Left renal cortex interstitium (tissue), 4 donors: ENCODE measurements around the gene DIMT1. TPM values are rescaled to one million over a fixed set of nuclear protein-coding genes. Genes with fewer than 3 reads are reported as not detected.

Experiments used
- DNase-seq, 4 donors: peaks; one replicate each; pipeline ENCODE4 v3.0.0-alpha.2; 2013; ENCODE audit warnings: low read depth in 4 of 4, low spot score in 2 of 4, missing footprints in 1 of 4
- polyA plus RNA-seq, 4 donors: library from polyadenylated mRNA; unstranded; fragments of 120-200 nt; gene quantifications; one replicate each; pipeline ENCODE4 v1.2.1, GENCODE V29; 2013; ENCODE audit not compliant: insufficient read length in 4 of 4

The DIMT1 gene
- polyA plus RNA-seq, 4 donors = 32.8 to 40.4 (median 35.4) TPM

- DNase-seq = no peak
Measured at GRCh38 chr5:62372600-62372999, 31.1 kb downstream of the DIMT1 start.

- no peak for DNase-seq
Measured at GRCh38 chr5:62371409-62371808, 32.3 kb downstream of the DIMT1 start.

GRCh38 chr5:62369039-62369438 lies 34.7 kb downstream of the DIMT1 start:
- DNase-seq = no peak

GRCh38 chr5:62362701-62363100 lies 41.0 kb downstream of the DIMT1 start:
- DNase-seq = no peak

- peak in 2 of 4 donors; percentile 8 to 29 for DNase-seq
Measured at GRCh38 chr5:62354028-62354874, 49.5 kb downstream of the DIMT1 start.

GRCh38 chr5:62348723-62349481 lies 54.8 kb downstream of the DIMT1 start:
- no peak for DNase-seq

- DNase-seq = no peak
Measured at GRCh38 chr5:62347928-62348327, 55.8 kb downstream of the DIMT1 start.

GRCh38 chr5:62346748-62347147 lies 57.0 kb downstream of the DIMT1 start:
- DNase-seq = no peak

- no peak for DNase-seq
Measured at GRCh38 chr5:62343428-62343827, 60.3 kb downstream of the DIMT1 start.

GRCh38 chr5:62342476-62342837 lies 61.2 kb downstream of the DIMT1 start:
- no peak for DNase-seq

GRCh38 chr5:62341783-62342475 lies 61.8 kb downstream of the DIMT1 start:
- DNase-seq = no peak

- DNase-seq = no peak
Measured at GRCh38 chr5:62340979-62341378, 62.7 kb downstream of the DIMT1 start.

GRCh38 chr5:62340392-62340791 lies 63.3 kb downstream of the DIMT1 start:
- DNase-seq = no peak

Other genes with a start within 250 kb of the DIMT1 start
- gene KIF2A, start 97.7 kb downstream of the DIMT1 start, polyA plus RNA-seq = 10 to 100 TPM; 47.0 to 57.6 (median 53.1) TPM
- 10 to 100 TPM; 30.5 to 39.3 (median 36.7) TPM for gene IPO11, start 8.9 kb upstream of the DIMT1 start, polyA plus RNA-seq
- gene LRRC70, start 174.9 kb upstream of the DIMT1 start, polyA plus RNA-seq = 1 to 10 TPM; 3.8 to 9.1 (median 5.0) TPM